A549 (cell line): ENCODE data around the gene EEF1B2. TPM values are rescaled to one million over a fixed set of nuclear protein-coding genes. Genes with fewer than 3 reads are reported as not detected.
"Not testable (repeated sequence)": the region's sequence is repeated elsewhere in the genome, so short reads cannot be mapped to it uniquely, and the experiment has no call there.

Experiments used
- ATAC-seq, 2 experiments: fragments of 200-7000 bp in 1 of 2; fragments of >200 bp in 1 of 2; cut with Nextera tagmentation in 1 of 2; cut with Tn5 transposase in 1 of 2; 3 replicates each; pipeline versions ENCODE4 v1.8.0 to v1.9.1; 2018 to 2020; ENCODE audit warnings: mild to moderate bottlenecking in 1 of 2, moderate library complexity in 1 of 2
- CTCF ChIA-PET: fragments of 300-600 bp; sonication (Branson Sonifier 250); formaldehyde crosslinking; extraction: SDS; loops from one replicate; lab custom pipeline; 2021; ENCODE audit warnings: antibody characterized with exemption, inconsistent platforms; lab: Yijun Ruan, JAX
- POLR2A ChIA-PET: fragments of 350-600 bp; formaldehyde crosslinking; extraction: SDS; loops from one replicate; lab custom pipeline; 2021; ENCODE audit warnings: antibody characterized with exemption, inconsistent platforms; lab: Yijun Ruan, JAX
- DNase-seq, 2 experiments: peaks; one replicate each; pipeline versions ENCODE4 v3.0.0 to v3.0.0-alpha.2; 2011 to 2016; ENCODE audit warnings: low read depth in 1 of 2, low spot score in 1 of 2
- FAIRE-seq: peaks from 2 replicates; lab custom pipeline; 2011; peaks lifted over from hg19 to GRCh38; lab: Jason Lieb, UNC
- H3K27ac ChIP-seq, 2 experiments: fragments of >200 bp; sonication (Bioruptor Twin); formaldehyde crosslinking; 3 replicates each; pipeline ENCODE4 v1.5.1; 2016 to 2017
- H3K4me1 ChIP-seq: fragments of >200 bp; sonication (Bioruptor Twin); formaldehyde crosslinking; 3 replicates; pipeline ENCODE4 v1.6.1; 2016
- H3K4me2 ChIP-seq: fragments of >200 bp; sonication (Bioruptor Twin); formaldehyde crosslinking; 3 replicates; pipeline ENCODE4 v1.6.1; 2016
- H3K4me3 ChIP-seq: fragments of >200 bp; sonication (Bioruptor Twin); formaldehyde crosslinking; 3 replicates; pipeline ENCODE4 v1.5.1; 2016
- H3K9me3 ChIP-seq: fragments of >200 bp; sonication (Bioruptor Twin); formaldehyde crosslinking; 3 replicates; pipeline ENCODE4 v1.6.1; 2016
- BHLHE40 ChIP-seq: IDR thresholded peaks from 2 replicates; pipeline ENCODE4 v1.6.1; 2012; ENCODE audit warnings: low read depth, low read length, inconsistent platforms
- CHD4 ChIP-seq: fragments of 200-600 bp; sonication (generic); IDR thresholded peaks from 2 replicates; pipeline ENCODE4 v1.6.1; 2016; ENCODE audit warnings: antibody characterized with exemption, mild to moderate bottlenecking, borderline replicate concordance
- FOSL2 ChIP-seq, 2 experiments: fragments of 450-650 bp in 1 of 2; fragments of >200 bp in 1 of 2; sonication (Bioruptor Twin) in 1 of 2; formaldehyde crosslinking; IDR thresholded peaks; 2 replicates each; pipeline versions ENCODE4 v1.5.0 to v1.6.1; 2016 to 2020; ENCODE audit warnings: mild to moderate bottlenecking in 1 of 2, moderate library complexity in 1 of 2
- GATA3 ChIP-seq: IDR thresholded peaks from 2 replicates; pipeline ENCODE4 v1.6.1; 2012; ENCODE audit warnings: borderline replicate concordance
- HOXA7 ChIP-seq: fragments of 250-450 bp; sonication (Bioruptor Pico); IDR thresholded peaks from 2 replicates; pipeline ENCODE4 v1.5.0; 2020; ENCODE audit warnings: mild to moderate bottlenecking, moderate library complexity
- HOXB5 ChIP-seq: fragments of 250-450 bp; sonication (Bioruptor Pico); IDR thresholded peaks from 2 replicates; pipeline ENCODE4 v1.5.0; 2020; ENCODE audit warnings: mild to moderate bottlenecking, moderate library complexity
- MAZ ChIP-seq: fragments of 150-350 bp; IDR thresholded peaks from 2 replicates; pipeline ENCODE4 v1.6.1; 2014; ENCODE audit warnings: antibody characterized with exemption, low read depth, low read length, borderline replicate concordance
- NR3C1 ChIP-seq: fragments of >200 bp; sonication (Bioruptor Twin); formaldehyde crosslinking; IDR thresholded peaks from 3 replicates; pipeline ENCODE4 v1.6.1; 2017
- PHF8 ChIP-seq: fragments of 200-600 bp; sonication (generic); IDR thresholded peaks from 2 replicates; pipeline ENCODE4 v1.6.1; 2016; ENCODE audit warnings: low read depth, mild to moderate bottlenecking, antibody characterized with exemption, moderate library complexity, borderline replicate concordance
- POLR2A ChIP-seq: IDR thresholded peaks from 2 replicates; pipeline ENCODE4 v1.6.1; 2012; ENCODE audit warnings: mild to moderate bottlenecking, low read length
- POLR2AphosphoS2 ChIP-seq: conservative IDR thresholded peaks from 2 replicates; pipeline ENCODE4 v1.6.1; 2012; ENCODE audit warnings: low read length, improper control_type of control experiment, inconsistent platforms
- RAD21 ChIP-seq, 2 experiments: fragments of >200 bp in 1 of 2; sonication (Bioruptor Twin) in 1 of 2; formaldehyde crosslinking in 1 of 2; IDR thresholded peaks in 1 of 2; conservative IDR thresholded peaks in 1 of 2; 2 replicates in 1 of 2; 3 replicates in 1 of 2; pipeline ENCODE4 v1.6.1; 2012 to 2018; ENCODE audit warnings: inconsistent platforms in 1 of 2
- RARB ChIP-seq: fragments of 250-450 bp; sonication (Bioruptor Pico); IDR thresholded peaks from 2 replicates; pipeline ENCODE4 v1.8.0; 2021; ENCODE audit warnings: mild to moderate bottlenecking, moderate library complexity
- SMC3 ChIP-seq: fragments of >200 bp; sonication (Bioruptor Twin); formaldehyde crosslinking; IDR thresholded peaks from 3 replicates; pipeline ENCODE4 v1.6.1; 2018; ENCODE audit warnings: inconsistent platforms
- ZC3H11A ChIP-seq: fragments of 450-650 bp; IDR thresholded peaks from 2 replicates; pipeline ENCODE4 v1.6.1; 2014; ENCODE audit warnings: antibody characterized with exemption, mild to moderate bottlenecking
- WGBS: methylation state at CpG from one replicate; pipeline ENCODE4 v1.1.6; 2017; ENCODE audit errors: missing lambda C conversion rate; 5-methylcytosine and 5-hydroxymethylcytosine counted together
- polyA plus RNA-seq, 4 experiments: library from polyadenylated mRNA; depleted of rRNA in 3 of 4; stranded (reverse); fragments of >200 nt; fragmentation: RNase III in 1 of 4; extraction: RNeasy Plus Mini Kit Qiagen cat#74134 plus additional on column Dnase treatment in 1 of 4; gene quantifications; 2 replicates in 3 of 4; 3 replicates in 1 of 4; pipeline ENCODE4 v1.2.3, GENCODE V29; 2011 to 2017
- TF ChIP-seq, protein P1 (sequence below): fragments of >200 bp; sonication (Bioruptor Twin); formaldehyde crosslinking; IDR thresholded peaks from 3 replicates; pipeline ENCODE4 v1.6.1; 2016
- TF ChIP-seq, protein P2 (sequence below): IDR thresholded peaks from 2 replicates; pipeline ENCODE4 v1.6.1; 2012
- TF ChIP-seq, protein P3 (sequence below): fragments of >200 bp; sonication (Bioruptor Twin); formaldehyde crosslinking; IDR thresholded peaks from 2 replicates; pipeline ENCODE4 v1.6.1; 2016
- TF ChIP-seq, protein P4 (sequence below): fragments of >200 bp; sonication (Bioruptor Twin); formaldehyde crosslinking; IDR thresholded peaks from 3 replicates; pipeline ENCODE4 v1.5.1; 2016
- TF ChIP-seq, protein P5 (sequence below): fragments of 250-450 bp; sonication (Bioruptor Pico); IDR thresholded peaks from 2 replicates; pipeline ENCODE4 v1.5.0; 2021; ENCODE audit warnings: mild to moderate bottlenecking, moderate library complexity, borderline replicate concordance

EEF1B2 gene
- polyA plus RNA-seq, 2 of the 4 experiments (the other 2 are of a cell fraction), result 1,005 to 1,363 TPM

DNA sequence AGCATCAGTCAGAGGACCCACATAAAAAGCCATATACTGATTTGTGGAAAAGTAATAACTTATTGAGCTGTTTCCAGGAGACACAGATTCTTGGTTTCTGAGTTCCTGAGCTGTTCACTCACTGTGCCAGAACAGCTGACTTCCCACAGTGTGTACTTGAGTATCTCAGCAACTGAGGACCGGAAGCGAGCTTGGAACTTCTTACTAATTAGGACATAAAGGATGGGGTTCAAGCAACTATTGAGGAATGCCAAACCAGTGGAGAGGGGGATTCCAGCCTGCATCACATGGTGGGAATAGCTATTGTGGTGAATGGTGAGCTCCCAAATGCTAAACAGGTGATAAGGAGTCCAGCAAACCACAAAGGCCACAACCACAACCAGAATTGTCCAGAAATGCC lies 16.4 kb downstream of the EEF1B2 start (continued):
- TF ChIP-seq, protein P1, sequence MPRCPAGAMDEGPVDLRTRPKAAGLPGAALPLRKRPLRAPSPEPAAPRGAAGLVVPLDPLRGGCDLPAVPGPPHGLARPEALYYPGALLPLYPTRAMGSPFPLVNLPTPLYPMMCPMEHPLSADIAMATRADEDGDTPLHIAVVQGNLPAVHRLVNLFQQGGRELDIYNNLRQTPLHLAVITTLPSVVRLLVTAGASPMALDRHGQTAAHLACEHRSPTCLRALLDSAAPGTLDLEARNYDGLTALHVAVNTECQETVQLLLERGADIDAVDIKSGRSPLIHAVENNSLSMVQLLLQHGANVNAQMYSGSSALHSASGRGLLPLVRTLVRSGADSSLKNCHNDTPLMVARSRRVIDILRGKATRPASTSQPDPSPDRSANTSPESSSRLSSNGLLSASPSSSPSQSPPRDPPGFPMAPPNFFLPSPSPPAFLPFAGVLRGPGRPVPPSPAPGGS, result no peak
- TF ChIP-seq, protein P2, sequence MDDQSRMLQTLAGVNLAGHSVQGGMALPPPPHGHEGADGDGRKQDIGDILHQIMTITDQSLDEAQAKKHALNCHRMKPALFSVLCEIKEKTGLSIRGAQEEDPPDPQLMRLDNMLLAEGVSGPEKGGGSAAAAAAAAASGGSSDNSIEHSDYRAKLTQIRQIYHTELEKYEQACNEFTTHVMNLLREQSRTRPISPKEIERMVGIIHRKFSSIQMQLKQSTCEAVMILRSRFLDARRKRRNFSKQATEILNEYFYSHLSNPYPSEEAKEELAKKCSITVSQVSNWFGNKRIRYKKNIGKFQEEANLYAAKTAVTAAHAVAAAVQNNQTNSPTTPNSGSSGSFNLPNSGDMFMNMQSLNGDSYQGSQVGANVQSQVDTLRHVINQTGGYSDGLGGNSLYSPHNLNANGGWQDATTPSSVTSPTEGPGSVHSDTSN, result no peak
- TF ChIP-seq POLR2AphosphoS2, result no peak

DNA sequence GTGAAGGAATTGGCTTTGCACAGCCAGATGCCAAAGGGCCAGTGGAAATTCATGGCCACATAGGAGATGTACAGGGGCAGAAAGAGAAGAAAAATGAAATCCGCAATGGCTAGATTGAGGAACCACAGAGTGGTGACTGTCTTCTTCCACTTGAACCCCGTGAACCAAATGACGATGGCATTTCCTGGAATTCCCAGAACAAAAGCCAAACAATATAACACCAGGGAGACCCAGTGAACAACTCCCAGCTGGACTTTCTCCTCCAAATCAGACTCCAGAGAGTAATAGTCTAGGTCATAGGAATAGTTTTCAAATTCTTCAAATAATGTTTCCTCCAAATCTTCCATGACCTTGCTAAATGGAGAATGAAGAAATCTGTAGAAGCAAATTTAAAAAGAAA lies 17.2 kb downstream of the EEF1B2 start:
- FAIRE-seq, result no peak
- no peak for TF ChIP-seq BHLHE40
- TF ChIP-seq PHF8, result no peak
- no peak for TF ChIP-seq FOSL2 (IDR thresholded peaks at IDR 0.05)
- TF ChIP-seq FOSL2 (CRISPR knock-in tag; IDR thresholded peaks at IDR 0.05), result no peak
- TF ChIP-seq, protein P3, sequence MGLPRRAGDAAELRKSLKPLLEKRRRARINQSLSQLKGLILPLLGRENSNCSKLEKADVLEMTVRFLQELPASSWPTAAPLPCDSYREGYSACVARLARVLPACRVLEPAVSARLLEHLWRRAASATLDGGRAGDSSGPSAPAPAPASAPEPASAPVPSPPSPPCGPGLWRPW, result no peak
- TF ChIP-seq MAZ, result no peak
- CTCF ChIA-PET, result no interaction called here

DNA sequence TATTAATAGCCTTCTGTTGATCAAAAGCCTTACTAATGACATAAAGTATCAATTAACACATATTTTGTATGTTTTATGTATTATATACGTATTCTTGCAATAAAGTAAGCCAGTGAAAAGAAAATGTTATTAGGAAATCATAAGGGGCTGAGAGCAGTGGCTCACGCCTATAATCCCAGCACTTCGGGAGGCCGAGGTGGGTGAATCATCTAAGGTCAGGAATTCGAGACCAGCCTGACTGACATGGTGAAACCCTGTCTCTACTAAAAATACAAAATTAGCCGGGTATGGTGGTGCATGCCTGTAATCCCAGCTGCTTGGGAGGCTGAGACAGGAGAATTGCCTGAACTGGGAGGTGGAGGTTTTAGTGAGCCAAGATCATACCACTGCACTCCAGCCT lies 21.8 kb downstream of the EEF1B2 start:
- H3K4me2 ChIP-seq, DNase-seq, POLR2A ChIA-PET, CTCF ChIA-PET, H3K9me3 ChIP-seq, H3K27ac ChIP-seq, H3K4me3 ChIP-seq, ATAC-seq, FAIRE-seq, H3K4me1 ChIP-seq: not testable (repeated sequence)
- 40% methylated on average over 6 of the region's 6 CpGs for WGBS

More for the DNA sequence above, 17.2 kb downstream of the EEF1B2 start:
- POLR2A ChIA-PET, result no interaction called here
- WGBS, result 33% methylated on average over 3 of the region's 3 CpGs
- ATAC-seq, result no peak
- Histone ChIP-seq H3K4me3 (no peak overlapping the region), H3K9me3 (no peaks in the 10 kb centered on the region), H3K4me2 (no peak overlapping the region), H3K4me1 (no peaks in the 10 kb centered on the region), H3K27ac (no peak overlapping the region)
- no peak for DNase-seq

DNA sequence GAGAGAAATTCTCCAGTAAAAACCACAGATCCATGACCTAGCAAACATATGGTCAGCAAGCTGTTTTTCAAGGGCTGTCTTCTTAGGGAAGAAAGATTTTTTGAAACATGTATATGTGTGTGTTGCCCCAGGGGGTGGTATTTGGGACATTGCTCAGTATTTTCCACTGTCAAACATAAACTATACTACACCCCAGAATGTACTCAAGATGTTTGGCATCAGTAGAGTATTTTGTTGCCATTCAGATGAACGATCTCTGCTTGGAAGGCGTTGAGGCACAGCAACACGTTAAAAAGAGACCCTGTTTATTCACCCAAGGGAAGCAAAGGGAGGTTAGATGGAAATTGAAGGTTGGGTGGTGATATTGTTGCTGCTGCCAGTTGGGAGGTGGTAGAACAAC lies 30.0 kb downstream of the EEF1B2 start:
- Histone ChIP-seq H3K4me2 (no peak overlapping the region), H3K4me1 (no peaks in the 10 kb centered on the region), H3K9me3 (no peaks in the 10 kb centered on the region), H3K27ac (no peak overlapping the region), H3K4me3 (no peak overlapping the region)
- 62% methylated on average over 3 of the region's 3 CpGs for WGBS
- ChIA-PET POLR2A (no interaction called here), CTCF (no interaction called here)
- DNase-seq (no peak), FAIRE-seq (no peak), ATAC-seq (no peak)
- no peak for TF ChIP-seq GATA3
- TF ChIP-seq RARB (CRISPR knock-in tag), result no peak
- no peak for TF ChIP-seq RAD21 (conservative IDR thresholded peaks at IDR 0.05 in 1 of 2, IDR thresholded peaks at IDR 0.05 in 1 of 2)
- TF ChIP-seq, protein P4, sequence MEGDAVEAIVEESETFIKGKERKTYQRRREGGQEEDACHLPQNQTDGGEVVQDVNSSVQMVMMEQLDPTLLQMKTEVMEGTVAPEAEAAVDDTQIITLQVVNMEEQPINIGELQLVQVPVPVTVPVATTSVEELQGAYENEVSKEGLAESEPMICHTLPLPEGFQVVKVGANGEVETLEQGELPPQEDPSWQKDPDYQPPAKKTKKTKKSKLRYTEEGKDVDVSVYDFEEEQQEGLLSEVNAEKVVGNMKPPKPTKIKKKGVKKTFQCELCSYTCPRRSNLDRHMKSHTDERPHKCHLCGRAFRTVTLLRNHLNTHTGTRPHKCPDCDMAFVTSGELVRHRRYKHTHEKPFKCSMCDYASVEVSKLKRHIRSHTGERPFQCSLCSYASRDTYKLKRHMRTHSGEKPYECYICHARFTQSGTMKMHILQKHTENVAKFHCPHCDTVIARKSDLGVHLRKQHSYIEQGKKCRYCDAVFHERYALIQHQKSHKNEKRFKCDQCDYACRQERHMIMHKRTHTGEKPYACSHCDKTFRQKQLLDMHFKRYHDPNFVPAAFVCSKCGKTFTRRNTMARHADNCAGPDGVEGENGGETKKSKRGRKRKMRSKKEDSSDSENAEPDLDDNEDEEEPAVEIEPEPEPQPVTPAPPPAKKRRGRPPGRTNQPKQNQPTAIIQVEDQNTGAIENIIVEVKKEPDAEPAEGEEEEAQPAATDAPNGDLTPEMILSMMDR, result no peak
- TF ChIP-seq, protein P5, sequence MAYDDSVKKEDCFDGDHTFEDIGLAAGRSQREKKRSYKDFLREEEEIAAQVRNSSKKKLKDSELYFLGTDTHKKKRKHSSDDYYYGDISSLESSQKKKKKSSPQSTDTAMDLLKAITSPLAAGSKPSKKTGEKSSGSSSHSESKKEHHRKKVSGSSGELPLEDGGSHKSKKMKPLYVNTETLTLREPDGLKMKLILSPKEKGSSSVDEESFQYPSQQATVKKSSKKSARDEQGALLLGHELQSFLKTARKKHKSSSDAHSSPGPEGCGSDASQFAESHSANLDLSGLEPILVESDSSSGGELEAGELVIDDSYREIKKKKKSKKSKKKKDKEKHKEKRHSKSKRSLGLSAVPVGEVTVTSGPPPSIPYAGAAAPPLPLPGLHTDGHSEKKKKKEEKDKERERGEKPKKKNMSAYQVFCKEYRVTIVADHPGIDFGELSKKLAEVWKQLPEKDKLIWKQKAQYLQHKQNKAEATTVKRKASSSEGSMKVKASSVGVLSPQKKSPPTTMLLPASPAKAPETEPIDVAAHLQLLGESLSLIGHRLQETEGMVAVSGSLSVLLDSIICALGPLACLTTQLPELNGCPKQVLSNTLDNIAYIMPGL, result no peak
- TF ChIP-seq SMC3, result no peak
- no peak for TF ChIP-seq NR3C1
- TF ChIP-seq HOXA7 (CRISPR knock-in tag), result no peak
- no peak for TF ChIP-seq HOXB5 (CRISPR knock-in tag)
- no peak for TF ChIP-seq CHD4
- no peak for TF ChIP-seq ZC3H11A
- TF ChIP-seq POLR2A, result no peak
